ENCODE results near the gene KLF3. TPM values are rescaled to one million over a fixed set of nuclear protein-coding genes. Genes with fewer than 3 reads are reported as not detected.

Gene KLF3
- total and polyA plus RNA-seq, 7 donors: 29.2 to 64.0 (median 38.7) TPM

DNA sequence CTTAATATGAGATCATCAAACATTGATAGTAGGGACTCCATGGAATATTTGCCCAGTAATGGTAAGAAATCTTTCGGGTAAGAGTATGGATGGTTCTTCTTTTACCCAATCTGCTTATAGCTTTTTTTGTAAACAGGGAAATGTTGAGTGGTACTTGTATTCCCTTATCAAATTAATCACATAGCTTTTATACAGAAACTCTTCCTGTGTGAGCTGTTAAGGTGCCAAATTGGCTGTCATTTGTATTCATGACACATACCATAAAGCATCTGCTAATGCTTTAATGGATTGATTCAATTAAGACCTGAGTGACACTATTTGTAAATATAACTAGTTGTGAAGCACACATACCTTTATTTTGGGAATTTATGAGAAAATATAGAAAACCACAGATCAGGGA, 34.2 kb downstream of the KLF3 start:
- H3K4me3 ChIP-seq: no peak overlapping the region
- no peak for TF ChIP-seq EP300 (IDR thresholded peaks at IDR 0.05)
- peak in 1 of 4 donors; percentile 5 for TF ChIP-seq POLR2AphosphoS5 (IDR thresholded peaks at IDR 0.05)
- TF ChIP-seq CTCF (IDR thresholded peaks at IDR 0.05): no peak
- H3K9me3 ChIP-seq: no peaks in the 10 kb centered on the region
- H3K4me1 ChIP-seq: peaks cover 0 to 38% (median 26%) of the 10 kb centered on the region in 4 donors
- intact Hi-C loops (cut with DNase I): no loop called here
- H3K27me3 ChIP-seq: no peaks in the 10 kb centered on the region
- 92 to 94% methylated on average over 1 of the region's 1 CpG for WGBS, 2 donors
- peaks cover 13 to 53% (median 25%) of the 10 kb centered on the region in 4 donors for H3K36me3 ChIP-seq
- DNase-seq: no peak
- peak overlapping the region in 2 of 4 donors; percentile 38 to 49 for H3K27ac ChIP-seq

DNA sequence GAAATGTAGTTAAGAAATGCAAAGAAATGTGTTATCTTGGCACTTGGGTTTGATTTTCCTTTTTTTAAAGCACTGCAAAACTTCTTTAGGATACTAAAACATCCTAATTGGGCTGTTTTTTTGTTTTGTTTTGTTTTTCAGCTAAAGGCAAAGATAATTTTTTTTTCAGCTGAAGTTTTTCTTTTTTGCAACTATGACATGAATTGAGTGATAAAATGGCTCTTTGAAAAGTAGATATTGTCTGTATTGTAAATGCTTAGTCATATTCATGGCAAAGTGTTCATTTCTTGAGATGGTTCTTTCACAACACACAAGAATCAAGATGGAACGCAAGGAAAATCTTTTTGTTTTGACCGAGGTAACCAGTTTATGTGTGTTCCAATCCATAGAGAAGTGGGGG, 35.1 kb downstream of the KLF3 start:
- intact Hi-C loops (cut with DNase I): no loop called here
- DNase-seq: no peak
- H3K9me3 ChIP-seq: no peaks in the 10 kb centered on the region
- H3K36me3 ChIP-seq: peaks cover 13 to 44% (median 23%) of the 10 kb centered on the region in 4 donors
- peaks cover 0 to 40% (median 27%) of the 10 kb centered on the region in 4 donors for H3K4me1 ChIP-seq
- no peaks in the 10 kb centered on the region for H3K27me3 ChIP-seq
- TF ChIP-seq CTCF (IDR thresholded peaks at IDR 0.05) (no peak), POLR2A (IDR thresholded peaks at IDR 0.05) (no peak), EP300 (IDR thresholded peaks at IDR 0.05) (no peak), POLR2AphosphoS5 (IDR thresholded peaks at IDR 0.05) (peak in 1 of 4 donors; percentile 11)
- no peak overlapping the region for H3K4me3 ChIP-seq
- WGBS, 2 donors: 85 to 93% methylated on average over 2 of the region's 2 CpGs
- no peak overlapping the region for H3K27ac ChIP-seq

- peaks cover 0 to 4% (median 0%) of the 10 kb centered on the region in 4 donors for H3K36me3 ChIP-seq
- WGBS, 2 donors: 67 to 73% methylated on average over 4 of the region's 4 CpGs
Observed at GRCh38 chr4:38703635-38704034, 39.6 kb downstream of the KLF3 start.

GRCh38 chr4:38704622-38705154, 40.7 kb downstream of the KLF3 start:
- intact Hi-C loops (cut with DNase I): no loop called here
- no peaks in the 10 kb centered on the region for H3K36me3 ChIP-seq
- H3K9me3 ChIP-seq: no peaks in the 10 kb centered on the region
- H3K27ac ChIP-seq: no peak overlapping the region
- peaks cover 0 to 7% (median 3%) of the 10 kb centered on the region in 4 donors for H3K4me1 ChIP-seq
- DNase-seq: no peak
- no peaks in the 10 kb centered on the region for H3K27me3 ChIP-seq
- no peak overlapping the region for H3K4me3 ChIP-seq
- no peak for TF ChIP-seq CTCF (IDR thresholded peaks at IDR 0.05)
- TF ChIP-seq POLR2AphosphoS5 (IDR thresholded peaks at IDR 0.05): no peak
- TF ChIP-seq EP300 (IDR thresholded peaks at IDR 0.05): no peak
- TF ChIP-seq POLR2A (IDR thresholded peaks at IDR 0.05): no peak
- WGBS, 2 donors: 71 to 73% methylated on average over 3 of the region's 3 CpGs

More at GRCh38 chr4:38703635-38704034, 39.6 kb downstream of the KLF3 start:
- no peak for TF ChIP-seq POLR2AphosphoS5 (IDR thresholded peaks at IDR 0.05)
- no peak for TF ChIP-seq EP300 (IDR thresholded peaks at IDR 0.05)
- no peaks in the 10 kb centered on the region for H3K9me3 ChIP-seq
- H3K4me3 ChIP-seq: no peak overlapping the region
- no peak for DNase-seq
- H3K4me1 ChIP-seq: peaks cover 0 to 7% (median 3%) of the 10 kb centered on the region in 4 donors
- no peak overlapping the region for H3K27ac ChIP-seq
- H3K27me3 ChIP-seq: no peaks in the 10 kb centered on the region
- intact Hi-C loops (cut with DNase I): no loop called here

- Histone ChIP-seq H3K36me3 (no peaks in the 10 kb centered on the region), H3K4me1 (peaks cover 0 to 7% (median 3%) of the 10 kb centered on the region in 4 donors), H3K9me3 (no peaks in the 10 kb centered on the region), H3K4me3 (no peak overlapping the region), H3K27ac (no peak overlapping the region), H3K27me3 (no peaks in the 10 kb centered on the region)
- no peak for DNase-seq
- TF ChIP-seq POLR2A (IDR thresholded peaks at IDR 0.05) (no peak), POLR2AphosphoS5 (IDR thresholded peaks at IDR 0.05) (no peak), EP300 (IDR thresholded peaks at IDR 0.05) (no peak), CTCF (IDR thresholded peaks at IDR 0.05) (no peak)
- 88 to 95% methylated on average over 2 of the region's 2 CpGs for WGBS, 2 donors
- intact Hi-C loops (cut with DNase I): no loop called here
Observed at GRCh38 chr4:38706301-38706700, 42.3 kb downstream of the KLF3 start.

Measured in sigmoid colon (tissue), 7 donors.